HCT116 (cell line): ENCODE measurements around the gene KRT17. TPM values are rescaled to one million over a fixed set of nuclear protein-coding genes. Genes with fewer than 3 reads are reported as not detected.

Experiments used
- ATAC-seq: fragments of 200-7000 bp; cut with Tn5 transposase; 2 replicates; pipeline ENCODE4 v1.9.1; 2020; ENCODE audit warnings: mild to moderate bottlenecking, moderate library complexity
- BruUV-seq: library from RNA; stranded (reverse); fragments of 400-500 nt; replicated peaks from 2 replicates; lab custom pipeline; 2021; lab: Mats Ljungman, UMichigan
- CTCF ChIA-PET: fragments of 300-600 bp; sonication (Branson Sonifier 250); formaldehyde crosslinking; loops from one replicate; lab custom pipeline; 2021; ENCODE audit warnings: antibody characterized with exemption; lab: Charles Lee
- POLR2A ChIA-PET: fragments of 300-600, 350-600 bp; sonication (Branson Sonifier 250); formaldehyde crosslinking; loops from one replicate; lab custom pipeline; 2021; ENCODE audit warnings: antibody characterized with exemption; lab: Charles Lee
- RAD21 ChIA-PET, 2 experiments: fragments of 300-600 bp; sonication (Branson Sonifier 250); formaldehyde crosslinking; loops; one replicate each; lab custom pipeline; 2023; ENCODE audit warnings: low total read pairs in 2 of 2; ENCODE audit not compliant: uncharacterized antibody in 2 of 2, unreplicated experiment in 2 of 2, low non-redundant PET in 1 of 2; lab: Charles Lee
- DNase-seq: peaks from one replicate; pipeline ENCODE4 v3.0.0-alpha.2; 2010; ENCODE audit warnings: low read depth, low spot score
- H2AFZ ChIP-seq: fragments of 200-600 bp; shearing (Covaris generic), sonication (generic); 2 replicates; pipeline ENCODE4 v1.6.1; 2017; ENCODE audit warnings: low read depth, mixed run types, mixed read lengths, antibody characterized with exemption, low read length; ENCODE audit not compliant: poor library complexity, severe bottlenecking
- H3K27ac ChIP-seq: 2 replicates; pipeline ENCODE4 v1.5.1; 2012; ENCODE audit warnings: low read depth, low read length
- H3K27me3 ChIP-seq: fragments of 200-600 bp; sonication (generic); 2 replicates; pipeline ENCODE4 v1.6.1; 2016; ENCODE audit warnings: mixed run types, low read length, mixed read lengths; ENCODE audit not compliant: insufficient read depth
- H3K36me3 ChIP-seq, 2 experiments: fragments of 200-500 bp in 1 of 2; fragments of 200-600 bp in 1 of 2; sonication (Bioruptor generic) in 1 of 2; sonication (generic) in 1 of 2; 2 replicates each; pipeline versions ENCODE4 v1.5.1 to v1.6.1; 2014 to 2016; ENCODE audit warnings: low read length in 2 of 2, inconsistent platforms in 1 of 2, mixed read lengths in 1 of 2, mixed run types in 1 of 2; ENCODE audit not compliant: insufficient read depth in 2 of 2, control insufficient read depth in 1 of 2
- H3K4me1 ChIP-seq, 2 experiments: fragments of 200-600 bp in 1 of 2; sonication (generic) in 1 of 2; 2 replicates each; pipeline versions ENCODE4 v1.5.1 to v1.6.1; 2012 to 2017; ENCODE audit warnings: low read length in 2 of 2, inconsistent platforms in 1 of 2, mild to moderate bottlenecking in 1 of 2, mixed read lengths in 1 of 2, mixed run types in 1 of 2, moderate library complexity in 1 of 2; ENCODE audit not compliant: insufficient read depth in 2 of 2, control insufficient read depth in 1 of 2
- H3K4me2 ChIP-seq: fragments of 200-600 bp; sonication (generic); 2 replicates; pipeline ENCODE4 v1.6.1; 2017; ENCODE audit warnings: mixed run types, low read length, mixed read lengths
- H3K4me3 ChIP-seq, 2 experiments: fragments of 200-600 bp in 1 of 2; sonication (generic) in 1 of 2; replicated peaks in 1 of 2; 2 replicates each; pipeline ENCODE4 v1.5.1; 2011 to 2016; ENCODE audit warnings: low read length in 2 of 2, control low read depth in 1 of 2, low read depth in 1 of 2, mild to moderate bottlenecking in 1 of 2, mixed read lengths in 1 of 2, mixed run types in 1 of 2
- H3K79me2 ChIP-seq: fragments of 200-600 bp; sonication (generic); 2 replicates; pipeline ENCODE4 v1.6.1; 2017; ENCODE audit warnings: mild to moderate bottlenecking, mixed run types, low read length, moderate library complexity, mixed read lengths; ENCODE audit not compliant: insufficient read depth
- H3K9ac ChIP-seq: fragments of 200-600 bp; sonication (generic); 2 replicates; pipeline ENCODE4 v1.6.1; 2016; ENCODE audit warnings: low read length, mixed read lengths
- H3K9me2 ChIP-seq: fragments of 200-600 bp; sonication (generic), shearing (Covaris generic); 2 replicates; pipeline ENCODE4 v1.6.1; 2017; ENCODE audit warnings: mixed run types, mild to moderate bottlenecking, moderate library complexity; ENCODE audit not compliant: insufficient read depth
- H3K9me3 ChIP-seq, 2 experiments: fragments of 200-500 bp in 1 of 2; fragments of 200-600 bp in 1 of 2; sonication (Bioruptor generic) in 1 of 2; sonication (generic) in 1 of 2; 2 replicates each; pipeline ENCODE4 v1.6.1; 2014 to 2017; ENCODE audit warnings: low read length in 2 of 2, mixed read lengths in 2 of 2, inconsistent platforms in 1 of 2, low read depth in 1 of 2, mild to moderate bottlenecking in 1 of 2, mixed run types in 1 of 2, moderate library complexity in 1 of 2; ENCODE audit not compliant: control insufficient read depth in 1 of 2, insufficient read depth in 1 of 2
- H4K20me1 ChIP-seq: fragments of 200-600 bp; sonication (generic), shearing (Covaris generic); 2 replicates; pipeline ENCODE4 v1.6.1; 2017; ENCODE audit warnings: mixed run types, mild to moderate bottlenecking, moderate library complexity; ENCODE audit not compliant: insufficient read depth
- ATF3 ChIP-seq: IDR thresholded peaks from 2 replicates; pipeline ENCODE4 v1.6.1; 2012
- CEBPB ChIP-seq: IDR thresholded peaks from 2 replicates; pipeline ENCODE4 v1.6.1; 2012; ENCODE audit warnings: low read depth
- EGR1 ChIP-seq: IDR thresholded peaks from 2 replicates; pipeline ENCODE4 v1.6.1; 2012; ENCODE audit warnings: low read depth
- ELF1 ChIP-seq: IDR thresholded peaks from 2 replicates; pipeline ENCODE4 v1.6.1; 2012; ENCODE audit warnings: low read depth, borderline replicate concordance
- EZH2 ChIP-seq: fragments of 200-600 bp; sonication (generic); IDR thresholded peaks from 2 replicates; pipeline ENCODE4 v1.6.1; 2017; ENCODE audit warnings: antibody characterized with exemption, mixed run types
- FOSL1 ChIP-seq: IDR thresholded peaks from 2 replicates; pipeline ENCODE4 v1.6.1; 2012; ENCODE audit warnings: low read depth
- JUND ChIP-seq: IDR thresholded peaks from 2 replicates; pipeline ENCODE4 v1.6.1; 2012
- POLR2A ChIP-seq: IDR thresholded peaks from 2 replicates; pipeline ENCODE4 v1.7.0; 2011; ENCODE audit warnings: borderline replicate concordance; ENCODE audit not compliant: insufficient read depth, insufficient read length; ENCODE audit errors: extremely low read depth
- POLR2AphosphoS5 ChIP-seq: IDR thresholded peaks from 2 replicates; pipeline ENCODE4 v1.6.1; 2011; ENCODE audit warnings: mild to moderate bottlenecking, low read depth, low read length, moderate library complexity
- SIN3A ChIP-seq: IDR thresholded peaks from 2 replicates; pipeline ENCODE4 v1.6.1; 2012; ENCODE audit warnings: low read depth
- TCF7L2 ChIP-seq: IDR thresholded peaks from 2 replicates; pipeline ENCODE4 v1.7.0; 2011; ENCODE audit warnings: borderline replicate concordance, inconsistent platforms; ENCODE audit not compliant: insufficient read depth, insufficient read length; ENCODE audit errors: extremely low read depth
- YY1 ChIP-seq: IDR thresholded peaks from 2 replicates; pipeline ENCODE4 v1.6.1; 2011; ENCODE audit warnings: low read length, low read depth, moderate library complexity, mild to moderate bottlenecking; ENCODE audit not compliant: insufficient replicate concordance; ENCODE audit errors: extremely low read depth
- ZNF274 ChIP-seq: fragments of 200-500 bp; sonication (Bioruptor generic); IDR thresholded peaks from 2 replicates; pipeline ENCODE4 v1.6.1; 2014; ENCODE audit warnings: mild to moderate bottlenecking, low read depth, low read length, inconsistent platforms
- intact Hi-C: fragments of 100-400 bp; cut with micrococcal nuclease; formaldehyde crosslinking; loops from 2 replicates; pipeline ENCODE4 v1.10.0; 2022
- total RNA-seq: library from RNA; stranded (reverse); gene quantifications from one replicate; pipeline ENCODE4 v1.2.1, GENCODE V29; 2021; ENCODE audit not compliant: unreplicated experiment
- TF ChIP-seq, protein P1 (sequence below), 3 experiments: fragments of 200-600 bp in 1 of 3; sonication (generic) in 1 of 3; IDR thresholded peaks in 2 of 3; conservative IDR thresholded peaks in 1 of 3; 2 replicates each; pipeline ENCODE4 v1.5.1; 2012 to 2017; ENCODE audit warnings: low read depth in 2 of 3, low read length in 2 of 3, antibody characterized with exemption in 1 of 3, borderline replicate concordance in 1 of 3, control low read depth in 1 of 3, mild to moderate bottlenecking in 1 of 3, mixed read lengths in 1 of 3, mixed run types in 1 of 3, moderate library complexity in 1 of 3; ENCODE audit not compliant: insufficient read depth in 1 of 3
- TF ChIP-seq, protein P2 (sequence below): IDR thresholded peaks from 2 replicates; pipeline ENCODE4 v1.6.1; 2011; ENCODE audit warnings: mild to moderate bottlenecking, low read length, moderate library complexity; ENCODE audit not compliant: insufficient replicate concordance; ENCODE audit errors: extremely low read depth

KRT17 gene
- total RNA-seq, 1 experiment from 2014 or later, result not detected

GRCh38 chr17:41580687-41581365 is 43.5 kb downstream of the KRT17 start:
- POLR2A ChIA-PET, result no interaction called here
- intact Hi-C loops, result no loop called here
- no peaks in the 10 kb centered on the region for H3K27me3 ChIP-seq
- H3K27ac ChIP-seq, result no peak overlapping the region
- H3K4me3 ChIP-seq, result no peak overlapping the region
- DNase-seq (no peak), ATAC-seq (no peak)
- no peaks in the 10 kb centered on the region for H4K20me1 ChIP-seq
- BruUV-seq, result no TSS peak
- H3K9me2 ChIP-seq, result no peaks in the 10 kb centered on the region
- CTCF ChIA-PET, result interaction anchor here (0.8 to 1.0 kb wide), 3 partner anchors 65 to 82 kb away, joined by 3 to 4 read pairs (median 3); no protein-coding TSS in a partner anchor
- no peak overlapping the region for H2AFZ ChIP-seq
- peaks cover 22 to 49% of the 10 kb centered on the region in 2 experiments for H3K4me1 ChIP-seq
- H3K9me3 ChIP-seq, result no peaks in the 10 kb centered on the region
- TF ChIP-seq EZH2 (no peak), POLR2A (no peak), SIN3A (no peak), ATF3 (no peak), CEBPB (no peak), TCF7L2 (no peak), JUND (no peak), YY1 (no peak), ELF1 (no peak), ZNF274 (no peak), POLR2AphosphoS5 (no peak), FOSL1 (no peak), EGR1 (no peak)
- TF ChIP-seq, protein P1, sequence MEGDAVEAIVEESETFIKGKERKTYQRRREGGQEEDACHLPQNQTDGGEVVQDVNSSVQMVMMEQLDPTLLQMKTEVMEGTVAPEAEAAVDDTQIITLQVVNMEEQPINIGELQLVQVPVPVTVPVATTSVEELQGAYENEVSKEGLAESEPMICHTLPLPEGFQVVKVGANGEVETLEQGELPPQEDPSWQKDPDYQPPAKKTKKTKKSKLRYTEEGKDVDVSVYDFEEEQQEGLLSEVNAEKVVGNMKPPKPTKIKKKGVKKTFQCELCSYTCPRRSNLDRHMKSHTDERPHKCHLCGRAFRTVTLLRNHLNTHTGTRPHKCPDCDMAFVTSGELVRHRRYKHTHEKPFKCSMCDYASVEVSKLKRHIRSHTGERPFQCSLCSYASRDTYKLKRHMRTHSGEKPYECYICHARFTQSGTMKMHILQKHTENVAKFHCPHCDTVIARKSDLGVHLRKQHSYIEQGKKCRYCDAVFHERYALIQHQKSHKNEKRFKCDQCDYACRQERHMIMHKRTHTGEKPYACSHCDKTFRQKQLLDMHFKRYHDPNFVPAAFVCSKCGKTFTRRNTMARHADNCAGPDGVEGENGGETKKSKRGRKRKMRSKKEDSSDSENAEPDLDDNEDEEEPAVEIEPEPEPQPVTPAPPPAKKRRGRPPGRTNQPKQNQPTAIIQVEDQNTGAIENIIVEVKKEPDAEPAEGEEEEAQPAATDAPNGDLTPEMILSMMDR (IDR thresholded peaks at IDR 0.05 in 2 of 3, conservative IDR thresholded peaks at IDR 0.05 in 1 of 3; ENCODE audit: borderline replicate concordance in 1 of 3, insufficient read depth in 1 of 3, low read depth in 2 of 3, low read length in 2 of 3), result no peak
- TF ChIP-seq, protein P2, sequence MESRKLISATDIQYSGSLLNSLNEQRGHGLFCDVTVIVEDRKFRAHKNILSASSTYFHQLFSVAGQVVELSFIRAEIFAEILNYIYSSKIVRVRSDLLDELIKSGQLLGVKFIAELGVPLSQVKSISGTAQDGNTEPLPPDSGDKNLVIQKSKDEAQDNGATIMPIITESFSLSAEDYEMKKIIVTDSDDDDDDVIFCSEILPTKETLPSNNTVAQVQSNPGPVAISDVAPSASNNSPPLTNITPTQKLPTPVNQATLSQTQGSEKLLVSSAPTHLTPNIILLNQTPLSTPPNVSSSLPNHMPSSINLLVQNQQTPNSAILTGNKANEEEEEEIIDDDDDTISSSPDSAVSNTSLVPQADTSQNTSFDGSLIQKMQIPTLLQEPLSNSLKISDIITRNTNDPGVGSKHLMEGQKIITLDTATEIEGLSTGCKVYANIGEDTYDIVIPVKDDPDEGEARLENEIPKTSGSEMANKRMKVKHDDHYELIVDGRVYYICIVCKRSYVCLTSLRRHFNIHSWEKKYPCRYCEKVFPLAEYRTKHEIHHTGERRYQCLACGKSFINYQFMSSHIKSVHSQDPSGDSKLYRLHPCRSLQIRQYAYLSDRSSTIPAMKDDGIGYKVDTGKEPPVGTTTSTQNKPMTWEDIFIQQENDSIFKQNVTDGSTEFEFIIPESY, result no peak
- H3K79me2 ChIP-seq, result no peaks in the 10 kb centered on the region
- H3K9ac ChIP-seq, result no peak overlapping the region
- peak overlapping the region; percentile 84 for H3K4me2 ChIP-seq
- H3K36me3 ChIP-seq, result no peaks in the 10 kb centered on the region
- RAD21 ChIA-PET, result interaction anchor here in 1 of 2 experiments (0.8 kb wide), 1 partner anchor 68 kb away, joined by 4 read pairs; no protein-coding TSS in a partner anchor
